Renal cortex interstitium (tissue), 15 donors: ENCODE data around the gene ZNF454. TPM values are rescaled to one million over a fixed set of nuclear protein-coding genes. Genes with fewer than 3 reads are reported as not detected.
A peak's percentile ranks its signal among the peaks of the same experiment; 100 is the strongest.

ENCODE experiments used
- DNase-seq, 11 donors: peaks; one replicate each; pipeline ENCODE4 v3.0.0-alpha.2; 2013; ENCODE audit warnings: low read depth in 9 of 11, low spot score in 4 of 11; ENCODE audit errors: extremely low read depth in 1 of 11
- long read RNA-seq, 16 experiments: transcript quantifications; one replicate each; lab custom pipeline, GENCODE V29; 2026
- polyA plus RNA-seq, 3 donors: library from polyadenylated mRNA; unstranded; fragments of 120-200 nt; gene quantifications; one replicate each; pipeline ENCODE4 v1.2.1, GENCODE V29; 2013; ENCODE audit not compliant: insufficient read length in 3 of 3

ZNF454 gene
- 1 to 10 TPM; 7.0 to 7.3 (median 7.0) TPM for polyA plus RNA-seq
- long read RNA-seq, donor 1 = 0 reads
- long read RNA-seq, donor 2 = 0 reads
- long read RNA-seq, donor 3 = 0 reads
- long read RNA-seq, donor 4 = 0 reads
- long read RNA-seq, donor 5 = 0 reads
- long read RNA-seq, donor 6 = 0 reads
- long read RNA-seq, donor 7 = 0 reads
- long read RNA-seq, donor 8 = 0 reads
- long read RNA-seq, donor 9 = 0 reads
- long read RNA-seq, donor 10, partial matches to known transcripts = 0 of 2 reads
- long read RNA-seq, donor 10, other reads (novel, unspliced or antisense) = 0 of 2 reads
- long read RNA-seq, donor 11 = 0 reads
- long read RNA-seq, donor 12 = 0 reads
- long read RNA-seq, donor 13 = 0 reads
- long read RNA-seq, donor 14 = 0 reads
- long read RNA-seq, donor 15, partial matches to known transcripts = 0 of 1 reads
- long read RNA-seq, donor 15, other reads (novel, unspliced or antisense) = 0 of 1 reads
- long read RNA-seq, donor 16, partial matches to known transcripts = 0 of 1 reads
- long read RNA-seq, donor 16, other reads (novel, unspliced or antisense) = 0 of 1 reads

GRCh38 chr5:178940569-178941360 is at the start of gene ZNF454:
Gene ZNF454 (plus strand): TSS chr5:178941198. CDS start chr5:178942792, 1,594 bp downstream.
- DNase-seq = peak; percentile 91 to 97 (median 95)

GRCh38 chr5:178895615-178896571 is 45.1 kb upstream of the ZNF454 start, which contains the start of gene ZFP2:
Gene ZFP2 (plus strand): TSS chr5:178895913. CDS start chr5:178931314, 35,401 bp downstream.
- DNase-seq = peak; percentile 26 to 67 (median 52)

GRCh38 chr5:178899289-178899688 is 41.7 kb upstream of the ZNF454 start:
- no peak for DNase-seq

DNA sequence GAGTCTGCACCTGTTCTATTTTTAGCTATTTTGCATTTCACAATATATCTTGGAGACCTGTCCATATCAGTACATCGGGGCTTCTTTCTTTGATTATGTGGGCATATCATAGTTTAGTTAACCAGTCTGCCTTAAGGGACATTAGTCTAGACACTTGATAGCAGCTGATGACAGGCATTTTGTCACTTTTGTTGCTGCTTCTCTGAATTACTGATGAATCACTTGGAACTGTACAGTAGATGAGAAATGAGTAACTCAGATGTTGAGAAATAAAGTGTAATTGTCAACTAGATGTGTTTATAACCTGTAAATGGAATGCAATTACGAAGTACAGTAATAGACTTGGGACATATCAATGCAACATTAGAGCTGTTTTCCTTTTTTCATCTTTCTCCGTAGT is 38.1 kb upstream of the ZNF454 start:
- no peak for DNase-seq

DNA sequence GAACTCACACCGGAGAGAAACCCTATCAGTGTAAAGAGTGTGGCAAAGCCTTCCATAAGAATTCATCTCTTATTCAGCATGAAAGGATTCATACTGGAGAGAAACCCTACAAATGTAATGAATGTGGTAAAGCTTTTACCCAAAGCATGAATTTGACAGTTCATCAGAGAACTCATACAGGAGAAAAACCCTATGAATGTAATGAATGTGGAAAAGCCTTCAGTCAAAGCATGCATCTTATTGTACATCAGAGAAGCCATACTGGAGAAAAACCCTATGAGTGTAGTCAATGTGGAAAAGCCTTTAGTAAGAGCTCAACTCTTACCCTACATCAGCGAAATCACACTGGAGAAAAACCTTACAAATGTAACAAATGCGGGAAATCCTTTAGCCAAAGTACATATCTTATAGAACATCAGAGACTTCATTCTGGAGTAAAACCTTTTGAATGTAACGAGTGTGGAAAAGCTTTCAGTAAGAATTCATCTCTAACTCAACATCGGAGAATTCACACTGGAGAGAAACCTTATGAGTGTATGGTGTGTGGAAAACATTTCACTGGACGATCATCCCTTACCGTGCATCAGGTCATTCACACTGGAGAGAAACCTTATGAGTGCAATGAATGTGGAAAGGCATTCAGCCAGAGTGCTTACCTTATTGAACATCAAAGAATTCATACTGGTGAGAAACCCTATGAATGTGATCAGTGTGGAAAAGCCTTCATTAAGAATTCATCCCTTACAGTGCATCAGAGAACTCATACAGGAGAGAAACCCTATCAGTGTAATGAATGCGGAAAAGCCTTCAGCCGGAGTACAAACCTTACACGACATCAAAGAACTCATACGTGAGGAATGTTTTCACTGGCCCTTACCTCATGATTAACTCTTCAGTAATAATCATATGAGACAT is 8.9 kb upstream of the ZNF454 start:
- DNase-seq = no peak

- peak in 5 of 11 donors; percentile 0 to 18 (median 14) for DNase-seq
These were observed 363 bp downstream of the ZNF454 start for GRCh38 chr5:178941361-178941760.

DNA sequence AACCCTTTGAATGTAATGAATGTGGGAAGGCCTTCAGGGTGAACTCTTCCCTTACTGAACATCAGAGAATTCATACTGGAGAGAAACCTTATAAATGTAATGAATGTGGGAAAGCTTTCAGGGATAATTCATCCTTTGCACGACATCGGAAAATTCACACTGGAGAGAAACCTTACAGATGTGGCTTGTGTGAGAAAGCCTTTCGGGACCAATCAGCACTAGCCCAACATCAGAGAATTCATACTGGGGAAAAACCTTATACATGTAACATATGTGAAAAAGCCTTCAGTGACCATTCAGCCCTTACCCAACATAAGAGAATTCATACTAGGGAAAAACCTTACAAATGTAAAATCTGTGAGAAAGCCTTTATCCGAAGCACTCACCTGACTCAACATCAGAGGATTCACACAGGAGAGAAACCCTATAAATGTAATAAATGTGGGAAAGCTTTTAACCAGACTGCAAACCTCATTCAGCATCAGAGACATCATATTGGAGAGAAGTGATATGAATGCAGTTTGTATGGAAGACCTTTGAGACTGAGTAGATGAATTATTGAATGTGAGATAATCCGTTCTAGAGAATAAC is 24.6 kb downstream of the ZNF454 start:
- DNase-seq = no peak

GRCh38 chr5:178981381-178981780 is 40.4 kb downstream of the ZNF454 start:
- DNase-seq = no peak

DNA sequence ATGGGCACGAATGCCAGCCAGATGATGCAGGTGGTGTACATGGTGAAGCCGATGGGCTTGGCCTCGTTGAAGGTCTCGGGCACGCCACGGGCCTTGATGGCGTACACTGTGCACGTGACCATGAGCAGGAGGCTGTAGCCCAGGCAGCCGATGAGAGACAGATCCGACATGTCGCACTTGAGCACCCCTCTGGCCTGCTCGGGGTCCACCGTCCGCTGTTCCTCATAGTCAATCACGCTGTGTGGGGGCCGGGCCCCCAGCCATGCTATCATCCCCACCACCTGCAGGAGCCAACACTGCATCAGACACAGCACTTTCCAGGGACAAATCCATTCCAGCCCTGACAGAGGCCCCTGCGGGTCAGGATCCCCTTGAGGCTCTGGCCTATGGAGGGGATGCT is 41.9 kb downstream of the ZNF454 start:
- DNase-seq = no peak

DNA sequence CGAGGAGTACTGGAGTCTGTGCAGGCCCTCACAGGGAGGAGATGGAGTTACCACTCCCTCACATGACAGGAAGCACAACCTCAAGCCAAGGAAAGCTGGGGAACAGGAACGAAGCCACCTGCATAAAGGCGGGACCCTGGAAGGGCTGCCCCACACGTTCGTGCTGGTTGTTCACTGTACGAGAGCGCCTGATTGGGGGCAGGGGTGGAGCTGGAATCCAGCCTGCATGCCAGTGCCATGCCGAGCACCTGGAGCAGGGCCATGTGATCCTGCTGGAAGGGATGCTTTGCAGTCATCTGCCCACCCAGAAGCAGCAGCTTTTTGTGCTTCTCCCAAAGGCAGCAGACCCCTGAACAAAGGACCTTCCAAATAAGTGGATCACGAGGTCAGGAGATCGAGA is 42.7 kb downstream of the ZNF454 start:
- DNase-seq = no peak

GRCh38 chr5:178984145-178985072 is 43.4 kb downstream of the ZNF454 start:
- DNase-seq = no peak

DNA sequence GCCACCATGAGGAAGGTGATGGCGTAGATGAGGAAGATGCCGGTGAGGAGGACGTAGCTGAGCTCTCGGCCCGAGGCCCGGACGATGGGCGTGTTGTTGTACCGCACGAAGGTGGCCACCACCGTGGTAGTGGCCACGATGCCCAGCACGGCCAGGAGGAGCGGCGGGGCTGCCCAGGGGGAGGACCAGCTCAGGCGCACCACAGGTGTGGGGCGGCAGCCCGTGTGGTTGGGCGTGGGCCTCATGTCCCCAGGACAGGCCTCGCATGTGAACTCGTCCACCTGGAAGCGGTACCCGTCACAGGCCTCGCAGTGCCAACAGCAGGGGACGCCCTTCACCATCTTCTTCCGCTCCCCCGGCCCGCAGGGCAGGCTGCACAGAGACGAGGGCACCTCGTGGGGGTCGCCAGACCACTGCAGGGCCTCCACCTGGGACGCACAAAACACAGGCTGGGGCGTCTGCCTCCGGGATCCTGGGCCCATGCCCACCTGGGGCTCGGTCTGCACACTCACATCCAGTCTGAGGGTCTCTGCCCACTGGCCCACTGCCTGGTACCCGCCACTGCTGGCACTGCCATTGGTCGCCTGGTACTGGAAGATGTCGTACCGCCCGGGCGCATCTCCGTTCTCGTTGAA is 45.4 kb downstream of the ZNF454 start:
- DNase-seq = no peak

- DNase-seq = no peak
These were observed 47.6 kb downstream of the ZNF454 start for GRCh38 chr5:178988436-178989220.

DNA sequence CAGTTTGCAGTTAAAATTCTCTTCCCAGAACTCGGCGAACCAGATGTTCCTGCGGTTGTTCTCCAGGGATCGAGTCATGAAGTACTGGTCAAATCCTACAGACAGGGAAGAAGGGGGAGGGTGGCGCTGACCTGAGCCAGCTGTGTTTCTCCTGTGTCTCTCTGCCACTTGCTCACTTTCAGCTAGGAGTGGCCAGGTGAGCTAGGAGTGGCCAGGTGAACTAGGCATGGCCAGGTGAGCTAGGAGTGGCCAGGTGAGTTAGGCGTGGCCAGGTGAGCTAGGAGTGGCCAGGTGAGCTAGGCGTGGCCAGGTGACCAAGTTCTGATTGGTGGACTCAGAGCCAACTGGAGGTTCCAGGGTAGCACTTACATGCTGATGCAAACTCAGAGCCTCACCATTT is 48.3 kb downstream of the ZNF454 start:
- no peak for DNase-seq

DNA sequence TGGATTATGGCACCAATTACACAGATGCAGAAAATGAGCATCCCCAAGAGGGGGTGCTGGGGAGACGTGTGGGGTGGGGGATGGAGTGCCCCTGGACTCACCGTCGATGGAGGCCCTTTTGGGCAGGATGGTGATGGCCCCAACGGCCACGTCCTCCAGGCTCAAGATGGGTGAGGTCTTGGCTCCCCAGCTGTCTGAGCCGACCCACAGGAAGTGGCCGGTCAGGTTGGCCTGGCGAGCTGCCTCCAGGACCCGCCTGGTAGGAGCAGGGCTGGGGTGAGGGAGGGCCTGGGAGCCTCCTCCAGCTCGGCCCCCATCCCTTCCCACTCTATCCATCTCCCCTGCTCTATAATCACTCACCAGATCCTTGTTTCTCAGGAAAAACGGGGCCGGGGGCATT is 49.5 kb downstream of the ZNF454 start:
- no peak for DNase-seq
